GM21825 (cell line): ENCODE measurements around the gene NTHL1.
A peak's percentile ranks its signal among the peaks of the same experiment; 100 is the strongest.
"Not testable (repeated sequence)": the region's sequence is repeated elsewhere in the genome, so short reads cannot be mapped to it uniquely, and the experiment has no call there.

Experiments used
- ATAC-seq: cut with Tn5 transposase; IDR thresholded peaks from one replicate; pipeline ENCODE4 v1.9.1; 2021; ENCODE audit warnings: mild to moderate bottlenecking, moderate library complexity; ENCODE audit not compliant: unreplicated experiment

NTHL1 gene

DNA sequence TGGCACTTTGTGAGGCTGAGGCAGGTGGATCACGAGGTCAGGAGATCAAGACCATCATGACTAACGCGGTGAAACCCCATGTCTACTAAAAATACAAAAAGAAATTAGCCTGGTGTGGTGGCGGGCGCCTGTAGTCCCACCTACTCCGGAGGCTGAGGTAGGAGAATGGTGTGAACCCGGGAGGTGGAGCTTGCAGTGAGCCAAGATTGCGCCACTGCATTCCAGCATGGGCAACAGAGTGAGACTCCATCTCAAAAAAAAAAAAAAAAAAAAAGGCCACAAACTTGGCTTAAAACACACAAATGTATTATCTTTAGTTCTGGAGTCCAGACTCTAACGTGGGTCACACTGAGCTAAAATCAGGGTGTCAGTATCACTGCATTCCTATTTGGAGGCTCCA is 35.9 kb downstream of the NTHL1 start:
- ATAC-seq = not testable (repeated sequence)

DNA sequence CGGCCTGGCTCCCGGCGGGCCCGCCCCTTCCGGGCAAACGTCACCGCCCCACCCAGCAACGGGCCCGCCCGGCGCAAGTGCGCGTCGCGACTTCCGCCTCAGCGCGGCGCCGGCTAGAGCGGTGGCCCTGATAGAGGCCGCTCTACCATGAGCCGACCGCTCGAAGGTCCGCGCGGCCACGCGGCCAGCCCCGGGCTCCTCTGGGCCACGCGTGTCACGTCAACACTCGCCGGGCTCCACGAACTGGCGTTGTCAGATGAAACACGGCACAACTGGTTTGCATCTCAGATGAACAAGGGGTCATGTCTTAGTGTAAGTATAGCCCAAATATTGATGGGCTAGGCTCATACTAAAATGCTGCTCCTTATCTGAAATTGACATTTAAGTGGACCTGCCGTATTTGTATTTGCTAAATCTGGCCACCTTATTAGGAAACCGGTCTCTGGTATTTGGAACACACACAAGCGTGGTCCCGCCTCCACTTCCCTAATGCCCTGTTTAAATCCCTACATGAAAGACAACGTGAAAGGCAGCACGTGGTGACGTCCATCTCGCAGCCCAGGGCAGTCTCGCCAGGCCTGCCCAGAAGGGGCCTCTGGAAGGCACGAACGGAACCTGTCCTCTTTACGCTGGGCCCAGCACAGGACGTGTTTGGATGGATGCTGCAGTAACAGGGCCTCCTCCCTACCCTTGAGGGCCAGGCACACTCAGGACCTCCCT is 37.7 kb downstream of the NTHL1 start, which contains the start of gene ZNF598:
ZNF598 (minus strand) TSS at position 31 of the 720 bp plus-strand sequence.
- peak; percentile 74 for ATAC-seq

DNA sequence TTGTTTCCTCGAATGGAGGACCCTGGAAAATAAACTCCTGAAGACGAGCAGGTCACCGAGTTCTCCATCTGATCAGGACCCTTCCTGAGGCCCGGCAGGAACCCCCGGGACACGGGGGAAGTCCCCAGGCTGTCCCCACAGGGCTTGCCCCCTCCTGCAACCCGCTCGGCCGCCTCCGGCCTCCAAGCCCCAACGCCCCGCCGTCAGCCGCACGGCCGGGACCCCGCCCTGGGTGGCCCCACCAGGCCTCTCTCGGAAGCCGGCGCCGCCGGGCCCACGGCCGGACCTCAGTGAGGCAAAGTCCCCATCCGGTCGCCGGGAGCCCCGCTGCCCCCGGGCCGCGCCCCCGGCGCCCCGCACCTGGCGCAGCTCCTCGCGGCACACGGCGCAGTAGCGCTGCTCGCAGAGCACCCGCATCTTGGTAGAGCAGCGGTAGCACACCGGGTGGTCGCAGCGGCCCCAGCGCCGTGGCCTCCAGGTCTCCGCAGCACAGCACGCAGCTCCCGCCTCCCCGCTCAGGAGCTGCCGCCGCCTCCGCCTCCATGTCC is 38.4 kb downstream of the NTHL1 start:
- peak; percentile 23 for ATAC-seq

DNA sequence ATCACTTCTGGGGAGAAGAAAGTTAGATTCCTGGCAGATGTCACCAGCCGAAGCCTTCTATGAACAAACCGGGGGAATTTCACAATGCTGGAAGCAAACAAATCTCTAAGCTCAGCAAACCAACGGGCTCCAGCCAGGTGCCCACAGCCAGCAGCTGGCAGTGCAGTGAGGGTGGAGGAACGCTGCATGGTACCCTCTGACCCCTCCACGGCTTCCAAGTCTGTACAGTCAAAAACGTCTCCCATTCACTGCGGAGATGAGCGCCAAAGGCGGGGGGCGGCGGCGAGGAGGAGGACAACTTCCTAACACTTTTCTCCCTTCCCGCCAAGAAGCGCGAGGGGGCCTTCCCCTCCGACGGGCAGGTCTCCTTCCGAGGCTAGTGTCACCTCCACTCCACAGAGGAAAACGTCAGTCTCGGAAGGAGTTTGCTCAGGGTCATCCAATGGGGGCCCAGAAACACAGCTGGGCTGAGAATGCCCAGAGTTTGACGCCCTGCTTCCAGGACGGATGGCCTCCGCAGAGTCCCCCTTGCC is 38.9 kb downstream of the NTHL1 start:
- no peak for ATAC-seq

DNA sequence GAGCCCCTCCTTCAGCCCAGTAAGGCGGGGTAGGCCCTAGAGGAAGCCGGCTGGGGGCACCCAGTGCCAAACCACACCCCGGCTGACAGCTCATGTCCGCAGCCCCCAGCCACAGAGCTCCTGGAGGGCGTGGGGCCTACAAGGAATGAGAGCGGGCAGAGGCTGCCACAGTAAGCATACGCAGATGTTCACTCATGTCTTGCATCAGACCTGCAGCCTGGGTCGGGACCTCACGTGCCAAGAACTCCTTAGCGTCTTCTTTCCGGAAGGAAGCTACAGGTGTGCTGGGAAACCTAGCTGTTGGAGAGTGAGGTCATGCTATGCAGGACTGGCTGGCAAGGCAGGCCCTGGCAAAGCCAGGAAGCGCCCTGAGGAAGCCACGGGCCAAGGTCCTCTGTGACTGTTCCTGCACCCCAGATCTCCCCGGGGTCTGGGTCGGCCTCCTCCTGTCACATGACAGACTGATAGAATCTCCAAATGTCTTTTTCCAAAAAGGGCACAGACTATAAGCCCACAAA is 39.6 kb downstream of the NTHL1 start:
- ATAC-seq = no peak

DNA sequence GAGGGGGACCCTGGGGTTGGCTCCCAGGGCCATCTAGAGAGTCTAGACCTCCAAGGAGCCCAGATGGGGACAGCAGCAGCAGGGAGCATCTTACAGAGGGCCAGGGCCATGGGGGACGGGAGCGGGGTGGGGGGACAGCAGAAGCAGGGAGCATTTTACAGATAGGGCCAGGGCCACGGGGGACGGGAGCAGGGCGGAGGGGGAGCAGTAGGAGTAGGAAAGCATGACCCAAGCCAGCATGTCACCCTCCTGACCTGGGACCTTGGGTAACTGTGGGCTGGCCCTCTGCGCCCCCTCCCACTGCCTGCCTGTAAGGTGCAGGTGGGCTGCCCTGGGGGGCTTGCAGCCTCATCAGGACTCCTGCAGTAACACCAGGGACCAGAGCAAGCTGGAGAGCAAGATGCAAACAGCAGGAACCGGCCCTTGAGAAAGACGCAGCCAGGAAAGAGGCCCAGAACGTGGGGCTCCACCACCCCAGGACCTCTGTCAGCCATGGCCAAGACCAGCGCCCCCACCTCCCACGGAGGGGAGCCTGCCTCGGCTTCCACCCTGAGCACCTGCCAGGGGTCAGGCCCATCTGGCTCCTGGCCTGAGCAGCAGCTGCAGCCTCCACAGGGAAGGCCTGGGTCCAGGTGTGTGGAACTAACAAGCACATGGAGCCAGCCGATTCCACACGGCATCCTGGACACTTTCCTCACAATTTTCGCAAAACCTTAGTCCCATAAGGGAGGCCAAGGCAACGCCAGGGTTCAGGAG is 40.4 kb downstream of the NTHL1 start:
- ATAC-seq = no peak

DNA sequence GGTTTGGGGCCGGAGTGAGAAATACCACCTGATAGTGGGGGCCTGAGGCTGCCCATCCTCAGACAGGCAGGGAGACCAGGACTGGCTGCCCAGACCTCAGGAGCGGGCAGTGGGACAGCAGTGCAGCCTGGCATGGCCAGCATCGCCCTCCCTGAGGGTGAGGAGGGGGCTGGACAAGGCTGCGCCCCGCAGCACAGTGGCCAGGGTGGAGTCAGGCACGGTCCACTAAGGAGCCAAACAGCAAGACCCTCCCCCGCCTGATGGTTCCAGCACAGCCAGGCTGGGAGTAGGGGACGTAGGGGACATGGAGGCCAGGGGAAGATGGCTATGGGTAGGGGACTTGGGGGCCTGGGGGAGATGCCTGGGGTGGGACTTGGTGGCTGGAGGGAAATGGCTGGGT is 41.3 kb downstream of the NTHL1 start:
- no peak for ATAC-seq

DNA sequence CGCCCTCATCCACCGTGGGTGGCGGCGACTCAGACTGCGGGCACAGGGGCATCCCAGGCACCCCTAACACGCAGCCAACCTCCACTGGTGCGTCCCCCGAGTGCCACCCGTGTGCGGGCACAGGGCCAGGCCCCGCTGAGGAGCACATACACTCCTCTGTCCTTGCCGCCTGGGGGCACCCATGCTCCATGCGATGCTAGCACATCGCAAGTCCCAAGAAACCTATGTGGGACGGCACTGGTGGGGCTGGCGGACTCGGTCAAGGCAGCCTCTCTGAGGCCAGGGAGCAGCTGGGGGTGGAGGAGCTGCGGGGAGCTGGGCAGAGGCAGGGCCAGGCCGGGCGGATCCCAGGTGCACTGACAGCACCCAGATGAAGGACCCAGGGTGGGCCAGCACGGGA is 42.0 kb downstream of the NTHL1 start:
- no peak for ATAC-seq

DNA sequence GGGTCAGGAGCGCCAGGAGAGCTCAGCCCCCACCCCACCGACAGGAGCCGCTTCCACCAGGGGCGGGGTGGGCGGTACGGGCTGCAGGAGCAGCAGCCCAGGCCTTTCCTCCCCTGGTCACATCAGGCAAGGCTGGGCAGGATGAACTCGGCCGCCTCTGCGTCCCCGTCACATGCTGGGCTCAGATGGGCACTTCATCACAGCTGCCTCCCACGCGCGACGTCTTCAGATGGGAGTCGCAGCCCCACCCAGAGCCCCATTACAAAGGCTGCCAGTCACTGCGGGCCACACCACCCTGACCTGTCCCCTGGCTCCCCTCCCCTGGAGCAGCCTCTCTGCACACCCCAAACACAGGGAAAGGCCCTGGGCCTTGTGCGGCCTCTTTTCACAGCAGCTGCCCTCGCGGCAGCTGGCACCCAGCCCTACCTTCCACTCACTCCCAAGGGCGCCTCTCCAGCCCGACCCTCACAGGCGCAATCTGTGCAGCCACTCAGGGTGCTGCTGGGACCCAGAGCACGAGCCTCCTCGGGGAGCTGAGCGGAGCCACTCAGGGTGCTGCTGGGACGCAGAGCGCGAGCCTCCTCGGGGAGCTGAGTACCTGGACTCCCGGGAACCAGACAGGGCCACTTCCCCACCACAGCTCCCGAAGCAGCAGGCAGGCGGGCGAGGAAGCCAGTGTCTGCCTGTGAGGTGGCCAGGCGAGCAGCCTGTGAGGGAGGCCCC is 42.7 kb downstream of the NTHL1 start:
- ATAC-seq = no peak

DNA sequence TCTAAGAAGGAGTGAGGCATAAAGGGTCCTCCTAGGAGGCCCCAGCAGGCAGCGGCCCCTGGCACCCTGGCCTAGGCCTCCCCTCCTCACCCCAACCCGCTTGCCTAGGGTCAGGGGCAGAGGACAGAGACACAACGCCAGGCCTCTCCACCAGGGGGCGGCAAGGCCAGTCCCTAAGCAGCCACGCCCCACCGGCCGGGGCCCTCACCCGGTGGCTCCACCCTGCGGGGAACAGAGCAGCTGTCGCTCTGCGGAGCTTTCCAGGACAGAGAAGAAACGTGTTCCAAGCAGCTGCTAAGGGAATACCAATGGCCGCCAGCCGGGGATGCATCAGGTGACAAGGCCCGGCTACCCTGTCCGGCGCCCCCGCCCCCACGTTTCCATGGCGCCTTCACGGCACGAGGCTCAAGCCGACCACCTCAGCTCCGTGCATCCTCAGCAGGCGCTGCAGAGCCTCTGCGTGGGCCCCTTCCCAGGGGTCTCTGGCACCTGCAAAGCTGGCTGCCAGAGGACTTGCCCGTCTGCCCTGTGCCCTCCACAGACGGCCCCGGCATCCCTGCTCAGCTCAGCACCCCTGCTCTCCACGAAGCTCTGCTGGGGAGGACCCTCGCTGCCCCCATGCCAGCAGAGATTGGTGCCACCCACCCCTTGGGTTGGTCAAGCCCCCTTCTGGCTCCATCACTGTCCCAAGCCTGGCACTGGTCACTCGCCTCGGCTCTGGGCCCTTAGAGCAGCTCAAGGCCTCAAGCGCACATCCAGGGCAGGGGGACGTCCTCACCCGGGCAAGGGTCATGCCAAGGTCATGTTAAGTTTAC is 43.6 kb downstream of the NTHL1 start:
- ATAC-seq = peak; percentile 60

DNA sequence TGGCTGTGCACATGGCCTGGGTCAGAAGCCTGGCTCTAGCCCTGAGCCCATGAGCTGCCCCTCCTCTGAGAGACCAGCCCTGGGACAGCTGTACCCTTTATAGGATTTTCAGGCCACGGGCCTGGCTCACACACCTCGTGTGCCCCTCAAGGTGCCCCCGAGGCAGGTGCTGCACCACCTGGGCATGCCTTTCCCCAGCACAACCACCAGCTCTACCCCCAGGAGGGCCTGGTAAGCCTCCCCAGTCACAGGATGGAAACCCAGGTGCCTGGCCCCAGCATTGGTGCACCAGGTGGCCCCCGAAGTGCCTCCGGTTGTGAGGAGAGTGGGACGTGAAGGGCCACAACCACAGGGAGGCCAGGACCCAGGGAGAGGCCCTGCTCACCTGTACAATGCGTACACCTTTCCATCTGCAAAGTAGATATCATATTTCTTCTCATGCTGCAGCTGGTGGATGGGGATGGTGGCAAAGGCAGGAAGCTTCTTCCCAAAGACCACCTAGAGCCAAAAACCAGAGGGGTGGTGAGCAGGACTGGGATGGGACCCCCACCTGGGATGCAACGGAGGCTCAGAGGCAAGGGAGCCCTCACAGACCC is 44.3 kb downstream of the NTHL1 start:
- ATAC-seq = no peak

DNA sequence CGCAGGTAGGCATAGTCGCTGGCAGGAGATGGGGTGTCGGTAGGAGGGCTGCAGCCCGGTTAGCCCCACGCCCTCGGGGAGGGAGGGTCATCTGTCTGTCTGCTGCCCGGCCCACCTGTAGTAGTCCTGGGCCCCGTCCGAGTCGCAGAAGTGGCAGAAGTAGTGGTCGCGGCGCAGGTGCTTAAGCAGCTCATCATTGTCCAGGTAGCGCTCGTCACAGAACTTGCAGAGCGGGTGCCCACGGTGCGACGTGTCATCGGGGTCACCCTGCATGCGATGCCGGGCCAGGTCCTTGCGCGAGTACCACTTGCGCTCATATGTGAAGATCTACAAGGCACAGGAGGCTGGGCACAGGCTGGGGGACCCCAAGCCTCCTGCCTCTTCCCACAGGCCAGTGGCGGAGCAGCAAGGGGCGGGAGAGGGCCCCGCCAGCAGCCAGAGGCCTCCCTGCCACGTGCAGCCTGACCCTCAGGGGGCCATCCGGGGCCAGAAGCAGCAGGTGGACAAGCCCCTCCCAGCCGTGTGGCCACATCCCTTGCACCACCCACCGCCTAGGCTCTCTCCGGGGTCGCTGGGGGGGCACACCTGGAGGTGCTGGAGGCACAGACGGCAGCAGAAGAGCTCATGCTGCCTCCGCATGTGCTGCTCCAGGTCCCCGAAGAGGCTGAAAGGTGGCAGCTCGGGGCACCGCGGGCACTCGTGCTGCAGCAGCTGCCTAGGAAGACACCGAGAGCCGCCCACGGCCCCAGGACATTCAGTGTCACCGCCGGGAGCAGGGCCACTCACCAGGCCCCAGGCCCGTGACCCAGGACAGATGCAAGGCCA is 45.0 kb downstream of the NTHL1 start:
- ATAC-seq = no peak

DNA sequence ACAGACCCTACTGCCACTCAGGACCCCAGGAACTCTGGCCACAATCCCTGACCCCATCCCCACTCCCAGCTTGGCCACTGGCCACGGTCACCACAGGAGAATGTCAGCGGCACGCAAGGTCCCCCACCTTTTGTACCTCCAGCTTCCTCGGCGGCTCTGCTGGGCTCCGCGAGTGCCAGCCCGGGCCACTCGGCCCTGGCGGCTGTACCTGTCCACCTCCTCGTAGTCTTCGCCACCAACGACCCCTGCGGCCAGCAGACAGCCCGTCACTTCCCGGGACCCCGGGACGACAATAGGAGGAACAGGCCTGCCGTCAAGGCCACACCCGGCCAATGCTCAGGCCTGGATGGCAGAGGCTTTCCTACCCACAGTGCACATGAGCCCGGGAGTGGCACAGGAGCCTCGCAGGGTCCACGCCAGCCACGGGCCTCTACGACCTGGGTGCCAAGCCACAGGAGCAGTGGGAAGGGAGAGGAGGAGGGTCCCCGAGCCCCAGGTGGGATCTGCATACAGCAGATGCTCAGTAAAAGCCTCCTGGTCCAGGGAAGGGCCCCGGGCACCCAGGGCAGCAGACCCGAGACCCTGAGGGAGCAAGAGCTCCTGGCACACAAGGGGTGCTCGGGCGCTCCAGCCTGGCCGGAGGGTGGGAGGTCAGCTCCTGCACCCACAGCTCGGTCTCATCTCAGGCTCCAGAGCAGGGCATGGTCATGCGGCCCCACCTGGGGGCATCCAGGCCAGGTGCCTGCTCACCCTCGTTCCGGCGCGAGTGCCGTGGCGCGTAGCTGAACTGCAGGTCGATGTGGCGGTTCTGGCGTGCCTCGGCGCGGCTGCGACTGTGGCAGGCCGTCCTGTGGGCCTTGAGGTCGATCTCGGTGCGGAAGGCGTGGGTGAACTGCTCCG is 45.9 kb downstream of the NTHL1 start:
- no peak for ATAC-seq

DNA sequence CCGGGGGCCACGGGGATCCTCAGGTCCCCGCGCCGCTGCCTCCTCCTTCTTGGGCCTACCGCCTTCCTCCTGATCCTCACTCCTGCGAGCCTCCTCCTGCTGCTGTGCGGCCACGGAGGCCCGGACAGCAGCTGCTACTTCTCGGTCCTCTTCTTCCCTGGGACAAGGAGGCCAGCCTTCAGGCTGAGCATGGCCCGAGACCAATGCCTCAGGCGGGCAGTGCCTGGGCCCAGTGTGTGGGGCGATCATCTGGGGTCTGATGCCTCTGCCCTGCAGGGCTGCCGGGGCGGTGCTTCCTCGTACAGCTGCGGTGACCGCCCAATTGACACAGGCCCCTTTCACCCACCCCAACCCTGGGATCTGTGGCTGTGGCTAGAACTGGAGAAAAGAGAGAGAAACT is 46.6 kb downstream of the NTHL1 start:
- no peak for ATAC-seq

DNA sequence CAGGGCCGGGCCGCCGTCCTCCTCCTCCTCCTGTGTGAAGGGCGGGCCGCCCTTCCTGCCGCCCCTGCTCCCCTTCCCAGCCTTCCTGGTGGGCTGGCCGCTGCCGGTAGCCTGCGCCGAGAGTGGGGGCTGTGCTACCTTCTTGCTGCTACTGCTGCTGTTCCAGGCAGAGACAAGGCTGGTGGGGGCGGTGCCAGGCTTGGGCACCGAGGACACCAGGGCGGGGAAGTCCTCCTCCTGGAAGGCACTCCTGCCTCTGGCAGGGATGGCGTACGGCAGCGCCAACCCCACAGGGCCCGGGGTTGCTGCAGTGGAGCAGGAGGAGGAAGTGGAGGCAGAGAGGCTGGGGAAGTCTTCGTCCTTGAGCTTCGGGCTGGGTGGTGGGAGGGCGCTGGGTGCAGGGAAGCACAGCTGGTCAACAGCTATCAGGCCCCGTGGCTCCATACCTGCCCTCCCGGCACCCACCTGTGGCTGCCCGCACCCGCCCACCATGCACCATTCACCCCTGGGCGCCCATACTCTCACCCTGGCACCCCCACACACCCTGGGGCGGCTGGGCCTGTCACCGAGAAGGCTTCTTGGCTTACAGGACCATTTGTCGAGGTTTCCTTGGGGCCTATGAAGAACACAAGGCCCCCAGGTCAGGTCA is 47.6 kb downstream of the NTHL1 start:
- ATAC-seq = no peak

DNA sequence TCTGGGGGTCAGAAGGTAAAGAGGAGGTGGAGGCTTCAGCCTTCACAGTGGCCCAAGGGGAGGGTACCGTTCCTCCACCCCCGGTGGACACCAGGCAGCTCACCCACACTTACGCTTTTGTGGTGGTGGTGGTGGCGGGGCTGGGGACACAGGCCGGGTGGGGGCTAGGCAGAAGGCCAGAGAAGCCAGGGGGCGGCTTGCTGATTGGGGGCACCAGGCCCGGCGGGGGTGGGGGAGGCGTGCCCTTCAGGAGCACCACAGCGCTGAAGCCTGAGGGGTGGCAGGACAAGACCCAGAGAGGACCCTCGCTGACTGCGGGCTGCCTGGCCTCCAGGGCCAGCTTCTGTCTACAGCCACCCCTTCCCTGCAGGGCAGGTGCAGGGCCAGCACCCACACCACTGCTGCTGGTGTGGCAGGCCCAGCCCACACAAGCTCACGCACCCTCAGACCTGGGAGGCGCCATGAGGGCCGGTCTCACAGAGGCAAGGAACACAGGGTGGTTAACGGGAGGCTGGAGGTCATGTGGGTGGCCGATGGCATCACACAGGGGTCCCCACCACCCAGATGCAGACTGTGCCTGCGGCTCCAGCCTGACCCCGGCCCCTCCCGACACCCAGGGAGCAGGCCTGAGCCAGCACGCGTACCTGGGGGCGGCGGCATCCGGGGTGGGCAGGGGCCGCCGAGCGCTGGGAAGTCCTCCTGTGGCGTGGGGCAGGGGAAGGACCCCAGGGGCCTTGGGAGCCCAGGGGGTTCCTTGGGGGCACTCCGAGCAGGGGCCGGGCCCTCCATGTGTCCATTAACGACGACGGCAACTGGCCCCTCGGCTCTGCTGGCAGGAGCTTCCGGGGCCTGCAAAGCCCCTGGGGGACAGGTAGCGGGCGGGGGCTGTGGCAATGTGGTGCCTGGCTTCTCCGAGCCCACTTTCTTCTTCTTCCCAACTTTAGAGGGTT is 48.5 kb downstream of the NTHL1 start:
- ATAC-seq = no peak
